C4-2B (cell line): ENCODE data around the gene KCND1.

Experiments
- H3K27ac ChIP-seq: fragments of 450-650 bp; 2 replicates; pipeline ENCODE4 v1.5.1; 2017
- ZFX ChIP-seq: fragments of 450-650 bp; IDR thresholded peaks from 2 replicates; pipeline ENCODE4 v1.6.1; 2017
- TF ChIP-seq, protein P1 (sequence below): fragments of 450-650 bp; conservative IDR thresholded peaks from 2 replicates; pipeline ENCODE4 v1.5.1; 2017; ENCODE audit warnings: mild to moderate bottlenecking

KCND1 gene

DNA sequence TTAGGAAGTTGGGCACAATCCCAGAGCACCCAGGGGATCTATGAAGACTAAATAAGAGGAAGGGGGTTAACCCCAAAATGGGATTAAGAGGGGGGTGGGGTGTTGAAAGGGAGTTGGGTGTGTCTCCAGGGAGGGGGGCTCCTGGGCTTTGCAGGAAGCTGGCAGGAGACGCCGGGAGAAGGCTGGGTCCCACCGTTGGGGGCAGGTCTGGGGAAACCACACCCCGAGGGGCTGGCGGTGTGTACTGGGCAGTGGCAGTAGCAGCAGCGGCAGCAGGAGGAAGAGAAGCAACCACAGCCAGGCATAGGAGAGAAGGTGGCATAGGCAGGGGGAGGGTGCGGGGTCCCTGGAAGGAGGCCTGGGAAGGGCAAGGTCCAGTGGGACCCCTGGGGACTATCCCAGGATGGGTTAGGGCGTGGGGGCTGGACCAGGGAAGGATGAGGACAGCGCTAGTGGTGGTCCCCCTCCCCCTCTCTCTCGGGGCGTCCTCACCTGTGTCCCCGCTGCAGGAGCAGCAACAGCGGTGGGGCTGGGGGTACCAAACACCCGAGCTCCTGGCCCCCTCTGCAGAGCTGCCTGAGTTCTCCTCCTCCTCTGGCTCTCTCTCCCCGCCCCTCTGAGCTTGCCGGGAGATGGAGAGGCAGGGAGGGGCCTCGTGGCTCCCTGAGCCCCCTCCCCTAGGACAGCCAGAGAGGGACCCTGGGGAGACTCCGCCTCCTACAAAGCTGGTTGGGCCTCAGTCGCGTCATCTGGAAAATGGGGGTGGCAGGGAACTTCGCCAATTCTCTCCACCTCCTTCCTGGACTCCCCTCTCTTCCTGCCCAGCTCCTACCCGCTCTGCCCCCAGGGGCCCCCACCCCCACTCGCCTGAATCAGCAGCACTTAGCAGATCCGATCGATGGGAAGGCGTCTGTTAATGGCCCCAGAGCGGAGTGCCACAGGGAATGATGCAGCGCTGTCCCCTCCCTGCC lies at the start of gene KCND1:
TSS of gene KCND1 (minus strand) at position 596 of the 971 bp plus-strand sequence. CDS start 1,573 bp downstream, outside the sequence.
- TF ChIP-seq, protein P1, sequence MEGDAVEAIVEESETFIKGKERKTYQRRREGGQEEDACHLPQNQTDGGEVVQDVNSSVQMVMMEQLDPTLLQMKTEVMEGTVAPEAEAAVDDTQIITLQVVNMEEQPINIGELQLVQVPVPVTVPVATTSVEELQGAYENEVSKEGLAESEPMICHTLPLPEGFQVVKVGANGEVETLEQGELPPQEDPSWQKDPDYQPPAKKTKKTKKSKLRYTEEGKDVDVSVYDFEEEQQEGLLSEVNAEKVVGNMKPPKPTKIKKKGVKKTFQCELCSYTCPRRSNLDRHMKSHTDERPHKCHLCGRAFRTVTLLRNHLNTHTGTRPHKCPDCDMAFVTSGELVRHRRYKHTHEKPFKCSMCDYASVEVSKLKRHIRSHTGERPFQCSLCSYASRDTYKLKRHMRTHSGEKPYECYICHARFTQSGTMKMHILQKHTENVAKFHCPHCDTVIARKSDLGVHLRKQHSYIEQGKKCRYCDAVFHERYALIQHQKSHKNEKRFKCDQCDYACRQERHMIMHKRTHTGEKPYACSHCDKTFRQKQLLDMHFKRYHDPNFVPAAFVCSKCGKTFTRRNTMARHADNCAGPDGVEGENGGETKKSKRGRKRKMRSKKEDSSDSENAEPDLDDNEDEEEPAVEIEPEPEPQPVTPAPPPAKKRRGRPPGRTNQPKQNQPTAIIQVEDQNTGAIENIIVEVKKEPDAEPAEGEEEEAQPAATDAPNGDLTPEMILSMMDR, result no peak
- no peak for TF ChIP-seq ZFX
- H3K27ac ChIP-seq, result no peak within 1 kb of the TSS

DNA sequence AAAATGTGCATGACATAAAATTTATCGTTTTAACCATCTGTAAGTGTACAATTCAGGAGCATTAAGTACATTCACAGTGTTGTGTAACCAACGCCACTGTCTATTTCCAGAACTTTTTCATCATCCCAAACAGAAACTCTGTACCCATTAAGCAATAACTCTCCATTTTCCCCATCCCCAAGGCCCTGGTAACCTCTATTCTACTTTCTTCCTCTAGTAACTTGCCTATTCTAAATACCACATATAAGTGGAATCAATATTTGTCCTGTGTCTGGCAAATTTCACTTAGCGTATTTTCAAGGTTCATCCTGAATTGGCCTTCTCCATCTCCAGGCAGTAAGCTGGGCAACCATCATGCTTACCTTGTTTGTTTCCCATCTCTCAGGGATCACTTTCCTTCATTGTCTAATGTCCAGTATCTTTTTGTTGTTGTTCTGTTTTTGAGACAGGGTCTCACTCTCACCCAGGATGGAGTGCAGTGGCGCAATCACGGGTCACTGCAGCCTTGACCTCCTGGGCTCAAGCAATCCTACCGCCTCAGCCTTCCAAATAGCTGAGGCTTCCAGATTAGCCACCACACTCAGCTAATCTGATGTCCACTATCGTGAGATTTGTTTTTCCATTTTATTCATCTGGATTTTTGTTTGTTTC lies 48.1 kb upstream of the KCND1 start:
- H3K27ac ChIP-seq, result no peak overlapping the region
- TF ChIP-seq, protein P1, result no peak
- no peak for TF ChIP-seq ZFX

DNA sequence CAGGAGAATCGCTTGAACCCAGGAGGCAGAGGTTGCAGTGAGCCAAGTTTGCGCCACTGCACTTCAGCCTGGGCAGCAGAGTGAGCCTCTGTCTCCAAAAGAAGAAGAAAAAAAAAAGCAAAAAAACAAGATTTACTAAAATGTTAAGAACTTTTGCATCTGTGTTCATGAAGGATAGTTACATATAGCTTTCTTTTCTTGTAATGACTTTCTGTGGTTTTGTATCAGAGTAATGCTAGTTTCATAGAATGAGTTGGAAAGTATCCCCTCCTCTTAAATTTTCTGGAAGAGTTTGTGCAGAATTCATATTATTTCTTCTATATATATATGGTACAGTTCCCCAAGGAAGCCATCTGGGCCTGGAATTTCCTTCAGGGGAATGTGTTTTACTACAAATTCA lies 47.4 kb upstream of the KCND1 start:
- no peak for TF ChIP-seq ZFX
- TF ChIP-seq, protein P1, result no peak
- no peak overlapping the region for H3K27ac ChIP-seq

DNA sequence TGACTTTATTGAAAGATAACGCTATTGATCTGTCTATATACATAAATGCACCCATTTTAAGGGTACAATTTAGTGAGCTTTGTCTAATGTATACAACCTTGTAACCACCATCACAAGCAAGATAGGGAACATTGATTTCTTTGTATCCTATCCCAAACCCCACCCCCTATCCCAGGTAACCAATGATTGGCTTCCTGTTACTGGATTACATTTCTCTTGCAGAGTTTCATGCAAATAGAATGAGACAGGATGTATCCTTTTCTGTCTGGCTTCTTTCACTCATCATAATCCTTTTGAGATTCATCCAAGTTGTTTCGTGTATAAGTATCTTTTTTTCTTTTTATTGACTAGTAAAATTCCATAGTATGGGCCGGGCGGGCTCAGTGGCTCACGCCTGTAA lies 32.1 kb upstream of the KCND1 start:
- peak overlapping the region; percentile 86 for H3K27ac ChIP-seq
- TF ChIP-seq, protein P1, result no peak
- TF ChIP-seq ZFX, result no peak

DNA sequence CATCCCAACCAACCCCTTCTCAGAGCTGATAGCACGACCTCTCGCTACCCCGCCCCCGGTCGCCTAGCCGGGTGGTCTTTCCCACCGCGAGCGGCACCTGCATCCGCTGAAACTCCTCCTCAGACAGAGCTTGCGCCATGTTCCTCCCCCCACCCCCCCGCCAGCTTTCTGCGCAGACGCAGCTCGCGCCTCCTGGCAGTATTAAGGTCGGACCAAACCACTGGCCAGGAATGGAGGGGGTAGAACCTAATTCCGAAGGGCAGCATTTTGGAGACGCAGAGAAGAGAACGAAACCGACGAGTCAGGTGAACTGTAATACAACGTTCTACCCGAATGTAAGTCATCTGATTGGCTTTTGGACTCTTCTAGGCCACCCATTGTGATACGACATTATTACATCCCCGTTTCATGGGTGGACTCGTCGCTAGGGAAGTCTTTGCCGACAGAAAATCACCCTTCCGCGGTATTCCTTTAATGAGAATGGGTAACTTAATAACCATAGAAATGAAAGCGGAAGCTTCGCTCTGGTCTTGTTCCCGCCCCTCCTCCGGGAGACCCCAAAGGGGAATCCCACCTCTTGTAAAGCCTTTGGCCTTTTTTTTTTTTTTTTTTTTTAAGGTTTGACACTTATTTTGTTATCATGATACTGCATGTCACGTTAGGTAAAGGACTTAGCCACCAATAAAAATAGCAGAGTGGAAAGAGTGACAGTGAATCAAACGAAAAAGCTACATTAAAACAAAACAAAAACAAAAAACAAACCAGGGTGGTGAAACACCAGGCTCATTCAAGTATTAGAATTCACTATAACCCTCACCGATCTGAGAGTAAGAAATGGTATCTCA lies 30.7 kb upstream of the KCND1 start, which contains the start of gene GRIPAP1:
TSS of gene GRIPAP1 (minus strand) at position 174 of the 845 bp plus-strand sequence. CDS start at position 139, 35 bp downstream.
- TF ChIP-seq, protein P1, result no peak
- no peak for TF ChIP-seq ZFX

DNA sequence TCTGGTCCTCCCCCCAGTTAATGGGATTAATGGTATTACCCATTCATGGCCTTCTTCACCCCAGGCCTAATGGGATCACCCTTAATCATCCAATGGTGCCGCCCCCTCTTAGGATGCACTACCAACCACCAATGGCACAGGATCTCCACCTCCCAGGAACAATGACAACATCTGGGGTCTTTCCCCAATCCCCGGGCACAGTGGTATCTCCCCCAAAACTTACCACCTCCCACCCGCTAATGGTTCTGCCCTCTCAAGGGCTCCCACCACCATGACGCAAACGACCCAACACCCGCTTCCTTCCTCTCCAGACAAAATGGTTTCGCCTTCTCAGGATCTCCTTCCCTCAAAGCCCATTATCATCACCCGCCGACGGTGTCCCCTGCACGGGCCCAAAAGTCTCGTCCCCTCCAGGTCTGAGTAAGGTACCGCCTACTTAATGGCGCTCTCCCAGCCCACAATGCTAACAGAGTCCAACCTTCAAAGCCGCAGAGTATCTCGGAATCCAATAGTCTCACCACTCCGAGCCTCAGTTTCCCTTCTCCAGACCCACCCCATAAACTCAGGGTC lies 30.0 kb upstream of the KCND1 start:
- TF ChIP-seq, protein P1, result no peak
- no peak for TF ChIP-seq ZFX
- H3K27ac ChIP-seq, result peak overlapping the region; percentile 86

More for the DNA sequence above, 30.7 kb upstream of the KCND1 start, which contains the start of gene GRIPAP1:
- H3K27ac ChIP-seq, result peak within 1 kb of the TSS; percentile 86
